Mesothelial cell of epicardium (in vitro differentiated cells): Measurements from ENCODE around the gene AVPR1B. TPM values are rescaled to one million over a fixed set of nuclear protein-coding genes. Genes with fewer than 3 reads are reported as not detected.

ENCODE experiments used
- DNase-seq, 2 experiments: peaks; one replicate each; pipeline ENCODE4 v3.0.0; 2021; ENCODE audit warnings: low spot score in 2 of 2; ENCODE audit not compliant: unreplicated experiment in 2 of 2
- H3K27ac Mint-ChIP-seq: 2 replicates; pipeline ENCODE4 v1.8.0; 2021; ENCODE audit warnings: mixed read lengths
- H3K27me3 Mint-ChIP-seq: 2 replicates; pipeline ENCODE4 v1.8.0; 2021; ENCODE audit warnings: low read depth, mixed read lengths
- H3K36me3 Mint-ChIP-seq: 2 replicates; pipeline ENCODE4 v1.8.0; 2021; ENCODE audit warnings: mixed read lengths
- H3K4me1 Mint-ChIP-seq: 2 replicates; pipeline ENCODE4 v1.8.0; 2021; ENCODE audit warnings: mixed read lengths
- H3K4me3 Mint-ChIP-seq: 2 replicates; pipeline ENCODE4 v1.8.0; 2021; ENCODE audit warnings: mild to moderate bottlenecking, moderate library complexity, mixed read lengths
- H3K9me3 Mint-ChIP-seq: 2 replicates; pipeline ENCODE4 v1.8.0; 2021; ENCODE audit warnings: mixed read lengths
- CTCF ChIP-seq: fragments of 200-600 bp; sonication (generic); IDR thresholded peaks from one replicate; pipeline ENCODE4 v1.5.0; 2021; ENCODE audit warnings: antibody characterized with exemption; ENCODE audit not compliant: unreplicated experiment
- total RNA-seq: library from RNA; stranded (reverse); gene quantifications from 3 replicates; pipeline ENCODE4 v1.2.1, GENCODE V29; 2021

AVPR1B gene
- total RNA-seq, 1 donor from 2014 or later = not detected

GRCh38 chr1:206110820-206111219, 6.4 kb downstream of the AVPR1B start:
- H3K27me3 Mint-ChIP-seq = peaks cover 37% of the 10 kb centered on the region
- no peak overlapping the region for H3K27ac Mint-ChIP-seq
- no peak for TF ChIP-seq CTCF
- DNase-seq = no peak
- no peak overlapping the region for H3K4me3 Mint-ChIP-seq
- H3K4me1 Mint-ChIP-seq = peaks cover 3% of the 10 kb centered on the region
- H3K9me3 Mint-ChIP-seq = no peaks in the 10 kb centered on the region
- H3K36me3 Mint-ChIP-seq = no peaks in the 10 kb centered on the region

DNA sequence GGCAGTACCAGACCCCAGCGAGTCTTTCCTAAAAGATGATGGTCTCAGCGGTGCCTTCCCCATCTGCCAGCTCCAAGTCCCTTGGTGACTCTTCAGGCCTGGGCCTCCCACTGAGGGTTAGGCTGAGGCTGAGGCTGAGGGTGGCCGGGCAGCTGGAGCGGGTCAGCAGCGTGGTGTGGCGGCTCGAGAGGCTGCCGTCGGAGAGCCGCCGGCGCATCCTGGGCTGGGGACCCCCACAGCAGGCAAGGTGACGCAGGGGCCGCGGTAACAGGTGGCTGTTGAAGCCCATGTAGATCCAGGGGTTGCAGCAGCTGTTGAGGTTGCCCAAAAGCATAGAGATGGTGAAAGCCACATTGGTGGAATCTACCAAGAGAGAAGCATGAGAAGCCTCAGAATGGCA, 7.0 kb downstream of the AVPR1B start:
- Mint-ChIP-seq H3K4me1 (peaks cover 3% of the 10 kb centered on the region), H3K36me3 (no peaks in the 10 kb centered on the region), H3K27me3 (peaks cover 32% of the 10 kb centered on the region), H3K9me3 (no peaks in the 10 kb centered on the region), H3K4me3 (no peak overlapping the region), H3K27ac (no peak overlapping the region)
- TF ChIP-seq CTCF = no peak
- no peak for DNase-seq

GRCh38 chr1:206109718-206110117, 7.5 kb downstream of the AVPR1B start:
- DNase-seq = no peak
- Mint-ChIP-seq H3K36me3 (no peaks in the 10 kb centered on the region), H3K27ac (no peak overlapping the region), H3K4me1 (peaks cover 3% of the 10 kb centered on the region), H3K27me3 (peaks cover 31% of the 10 kb centered on the region), H3K9me3 (no peaks in the 10 kb centered on the region), H3K4me3 (no peak overlapping the region)
- no peak for TF ChIP-seq CTCF

DNA sequence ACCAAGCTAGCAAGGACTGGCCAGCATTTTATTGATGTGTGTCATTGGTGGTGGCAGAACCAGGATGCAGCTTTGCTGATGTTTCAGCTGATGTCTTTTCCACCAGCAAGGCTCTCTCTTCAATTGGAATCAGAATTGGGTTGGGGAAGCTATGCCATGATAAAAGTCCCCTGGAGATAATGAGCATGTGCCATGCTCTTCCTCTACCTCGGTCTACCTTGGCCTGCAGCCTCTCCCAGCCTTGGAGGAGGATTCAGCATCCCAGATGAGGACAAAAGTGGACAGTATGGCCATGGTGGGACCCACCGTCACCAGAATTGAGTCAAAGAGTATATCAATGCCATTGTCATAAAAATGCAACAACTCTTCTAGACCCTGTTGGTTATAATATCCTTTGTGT, 8.6 kb downstream of the AVPR1B start:
- Mint-ChIP-seq H3K27me3 (peaks cover 29% of the 10 kb centered on the region), H3K36me3 (no peaks in the 10 kb centered on the region), H3K27ac (no peak overlapping the region), H3K9me3 (no peaks in the 10 kb centered on the region), H3K4me1 (peaks cover 1% of the 10 kb centered on the region), H3K4me3 (no peak overlapping the region)
- DNase-seq = no peak
- no peak for TF ChIP-seq CTCF

DNA sequence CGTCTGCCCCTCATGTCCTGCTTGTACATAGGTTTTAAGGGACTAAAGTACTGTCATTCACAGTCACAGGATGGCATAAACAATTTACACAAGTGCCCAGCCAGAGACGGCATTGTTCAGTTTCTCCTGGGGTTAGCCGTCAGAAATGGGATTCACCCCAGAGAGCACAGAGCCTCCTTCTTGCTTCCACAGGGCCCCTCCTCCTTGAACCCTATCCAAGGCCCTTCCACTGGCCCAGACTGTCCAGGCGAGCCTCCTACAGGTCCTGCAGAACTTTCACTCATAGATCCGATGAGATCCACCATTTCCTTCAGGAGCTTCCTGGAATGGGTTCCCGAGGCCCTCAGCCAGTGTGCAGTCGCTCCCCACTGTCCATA, 10.0 kb downstream of the AVPR1B start:
- no peak for TF ChIP-seq CTCF
- Mint-ChIP-seq H3K9me3 (no peaks in the 10 kb centered on the region), H3K27ac (no peak overlapping the region), H3K4me3 (no peak overlapping the region), H3K4me1 (peaks cover 6% of the 10 kb centered on the region), H3K27me3 (peaks cover 25% of the 10 kb centered on the region), H3K36me3 (no peaks in the 10 kb centered on the region)
- DNase-seq = no peak
